ENCODE measurements around the gene COL23A1.

GRCh38 chr5:178499352-178499751 is 90.8 kb downstream of the COL23A1 start:
- TF ChIP-seq CTCF (IDR thresholded peaks at IDR 0.05) (no peak), POLR2A (IDR thresholded peaks at IDR 0.05) (no peak)

All from lower leg skin (tissue), 3 donors.